ENCODE results near the gene CAP2. TPM values are rescaled to one million over a fixed set of nuclear protein-coding genes. Genes with fewer than 3 reads are reported as not detected.

Gene CAP2
- total RNA-seq, 4 donors from 2014 or later: 28.5 to 66.5 (median 59.0) TPM

- Histone ChIP-seq H3K4me3 (no peak overlapping the region), H3K4me1 (no peaks in the 10 kb centered on the region), H3K36me3 (peaks cover 0 to 57% of the 10 kb centered on the region in 2 donors), H3K27ac (no peak overlapping the region), H3K9me3 (no peaks in the 10 kb centered on the region), H3K27me3 (no peaks in the 10 kb centered on the region)
- TF ChIP-seq POLR2A (IDR thresholded peaks at IDR 0.05) (no peak), POLR2AphosphoS5 (IDR thresholded peaks at IDR 0.05) (no peak), CTCF (IDR thresholded peaks at IDR 0.05) (no peak), EP300 (IDR thresholded peaks at IDR 0.05) (no peak)
- 74 to 86% methylated on average over 4 of the region's 4 CpGs for WGBS, 2 donors (ENCODE audit: low coverage in 1 of 2)
- ATAC-seq: no peak
Observed at GRCh38 chr6:17556014-17556413, 162.6 kb downstream of the CAP2 start.

- Histone ChIP-seq H3K4me3 (no peak overlapping the region), H3K36me3 (no peaks in the 10 kb centered on the region), H3K4me1 (no peaks in the 10 kb centered on the region), H3K27ac (no peak overlapping the region), H3K9me3 (no peaks in the 10 kb centered on the region), H3K27me3 (no peaks in the 10 kb centered on the region)
- TF ChIP-seq CTCF (IDR thresholded peaks at IDR 0.05): no peak
- TF ChIP-seq POLR2A (IDR thresholded peaks at IDR 0.05): no peak
- TF ChIP-seq EP300 (IDR thresholded peaks at IDR 0.05): no peak
- no peak for TF ChIP-seq POLR2AphosphoS5 (IDR thresholded peaks at IDR 0.05)
- 87 to 90% methylated on average over 3 of the region's 3 CpGs for WGBS, 2 donors (ENCODE audit: low coverage in 1 of 2)
- ATAC-seq: no peak
Observed at GRCh38 chr6:17562636-17563035, 169.2 kb downstream of the CAP2 start.

- TF ChIP-seq POLR2AphosphoS5 (IDR thresholded peaks at IDR 0.05) (no peak), CTCF (IDR thresholded peaks at IDR 0.05) (no peak), POLR2A (IDR thresholded peaks at IDR 0.05) (no peak), EP300 (IDR thresholded peaks at IDR 0.05) (no peak)
- no peak for ATAC-seq
- H3K9me3 ChIP-seq: no peaks in the 10 kb centered on the region
- H3K27ac ChIP-seq: no peak overlapping the region
- WGBS, 2 donors (ENCODE audit: low coverage in 1 of 2): 84 to 93% methylated on average over 3 of the region's 3 CpGs
- H3K36me3 ChIP-seq: no peaks in the 10 kb centered on the region
- H3K27me3 ChIP-seq: no peaks in the 10 kb centered on the region
- no peaks in the 10 kb centered on the region for H3K4me1 ChIP-seq
- no peak overlapping the region for H3K4me3 ChIP-seq
Observed at GRCh38 chr6:17565399-17565798, 172.0 kb downstream of the CAP2 start.

- peak; percentile 33 for TF ChIP-seq POLR2AphosphoS5 (IDR thresholded peaks at IDR 0.05)
- TF ChIP-seq EP300 (IDR thresholded peaks at IDR 0.05): no peak
- Histone ChIP-seq H3K36me3 (no peaks in the 10 kb centered on the region), H3K4me1 (no peaks in the 10 kb centered on the region), H3K27me3 (no peaks in the 10 kb centered on the region), H3K4me3 (no peak overlapping the region), H3K9me3 (peaks cover 0 to 11% (median 0%) of the 10 kb centered on the region in 3 donors), H3K27ac (no peak overlapping the region)
- ATAC-seq: no peak
- WGBS, 2 donors (ENCODE audit: low coverage in 1 of 2): 73 to 76% methylated on average over 5 to 8 of the region's 8 CpGs
Observed at GRCh38 chr6:17574866-17575560, 181.6 kb downstream of the CAP2 start.

- Histone ChIP-seq H3K9me3 (peaks cover 0 to 11% (median 0%) of the 10 kb centered on the region in 3 donors), H3K4me3 (no peak overlapping the region), H3K27me3 (no peaks in the 10 kb centered on the region), H3K27ac (no peak overlapping the region), H3K4me1 (peaks cover 0 to 6% (median 0%) of the 10 kb centered on the region in 3 donors), H3K36me3 (no peaks in the 10 kb centered on the region)
- no peak for ATAC-seq
- no peak for TF ChIP-seq POLR2A (IDR thresholded peaks at IDR 0.05)
- no peak for TF ChIP-seq EP300 (IDR thresholded peaks at IDR 0.05)
- TF ChIP-seq POLR2AphosphoS5 (IDR thresholded peaks at IDR 0.05): no peak
- no peak for TF ChIP-seq CTCF (IDR thresholded peaks at IDR 0.05)
- WGBS, 2 donors (ENCODE audit: low coverage in 1 of 2): 88% methylated on average over 1 of the region's 1 CpG; no CpG with 5 or more reads in 1 of the 2 donors
Observed at GRCh38 chr6:17577059-17577458, 183.7 kb downstream of the CAP2 start.
